HEK293T (cell line): Measurements from ENCODE around the gene RNU4-1.
"Not testable (repeated sequence)": the region's sequence is repeated elsewhere in the genome, so short reads cannot be mapped to it uniquely, and the experiment has no call there.

Experiments used
- CTCF ChIA-PET: fragments of 350-600 bp; formaldehyde crosslinking; extraction: SDS; loops from one replicate; lab custom pipeline; 2021; ENCODE audit warnings: antibody characterized with exemption, inconsistent platforms; lab: Yijun Ruan, JAX
- POLR2A ChIA-PET: fragments of 350-600 bp; formaldehyde crosslinking; extraction: SDS; loops from one replicate; lab custom pipeline; 2020; ENCODE audit warnings: antibody characterized with exemption, inconsistent platforms; lab: Yijun Ruan, JAX
- DNase-seq: peaks from one replicate; pipeline ENCODE4 v3.0.0; 2012; ENCODE audit warnings: mixed read lengths; ENCODE audit errors: extremely low spot score
- ARNT ChIP-seq: fragments of 450-650 bp; IDR thresholded peaks from 2 replicates; pipeline ENCODE4 v1.6.1; 2017; ENCODE audit warnings: mild to moderate bottlenecking
- BHLHE40 ChIP-seq: fragments of 450-650 bp; IDR thresholded peaks from 2 replicates; pipeline ENCODE4 v1.6.1; 2016; ENCODE audit warnings: mild to moderate bottlenecking, moderate library complexity, borderline replicate concordance
- CTBP1 ChIP-seq: fragments of 450-650 bp; IDR thresholded peaks from 2 replicates; pipeline ENCODE4 v1.6.1; 2016; ENCODE audit warnings: borderline replicate concordance
- ELF4 ChIP-seq: fragments of 450-650 bp; IDR thresholded peaks from 2 replicates; pipeline ENCODE4 v1.6.1; 2017; ENCODE audit warnings: antibody characterized with exemption
- FOXA1 ChIP-seq: fragments of 450-650 bp; IDR thresholded peaks from 2 replicates; pipeline ENCODE4 v1.6.1; 2016; ENCODE audit warnings: mild to moderate bottlenecking
- FOXK2 ChIP-seq: fragments of 450-650 bp; IDR thresholded peaks from 2 replicates; pipeline ENCODE4 v1.6.1; 2016; ENCODE audit warnings: mild to moderate bottlenecking
- FOXM1 ChIP-seq: fragments of 450-650 bp; IDR thresholded peaks from 2 replicates; pipeline ENCODE4 v1.6.1; 2017; ENCODE audit warnings: mild to moderate bottlenecking, borderline replicate concordance
- HDGF ChIP-seq: fragments of 450-650 bp; IDR thresholded peaks from 2 replicates; pipeline ENCODE4 v1.6.1; 2017; ENCODE audit warnings: antibody characterized with exemption, borderline replicate concordance
- L3MBTL2 ChIP-seq: fragments of 450-650 bp; conservative IDR thresholded peaks from 2 replicates; pipeline ENCODE4 v1.6.1; 2016; ENCODE audit warnings: mild to moderate bottlenecking
- LEF1 ChIP-seq: fragments of 450-650 bp; IDR thresholded peaks from 2 replicates; pipeline ENCODE4 v1.6.1; 2017; ENCODE audit warnings: mild to moderate bottlenecking, borderline replicate concordance
- NFRKB ChIP-seq: fragments of 450-650 bp; IDR thresholded peaks from 2 replicates; pipeline ENCODE4 v1.6.1; 2016; ENCODE audit warnings: mild to moderate bottlenecking, moderate library complexity
- SP1 ChIP-seq: fragments of 450-650 bp; IDR thresholded peaks from 2 replicates; pipeline ENCODE4 v1.6.1; 2017
- SUZ12 ChIP-seq: fragments of 450-650 bp; IDR thresholded peaks from 2 replicates; pipeline ENCODE4 v1.6.1; 2016; ENCODE audit warnings: mild to moderate bottlenecking
- TARDBP ChIP-seq: fragments of 450-650 bp; IDR thresholded peaks from 2 replicates; pipeline ENCODE4 v1.6.1; 2016
- ZNF384 ChIP-seq: fragments of 450-650 bp; IDR thresholded peaks from 2 replicates; pipeline ENCODE4 v1.6.1; 2016
- TF ChIP-seq, protein P1 (sequence below): fragments of 450-650 bp; IDR thresholded peaks from 2 replicates; pipeline ENCODE4 v1.6.1; 2016

The RNU4-1 gene

GRCh38 chr12:120249875-120250795, 42.9 kb downstream of the RNU4-1 start:
- ChIA-PET CTCF (interaction anchor here (0.6 to 2.2 kb wide), 8 partner anchors 9 to 33 kb away, joined by 3 to 14 read pairs (median 3); partner anchors contain the start of gene PXN), POLR2A (interaction anchor here (1.2 to 5.7 kb wide), 3 partner anchors 20 to 49 kb away, joined by 3 to 31 read pairs (median 8); partner anchors contain the start of genes RNU4-1, RNU4-2 and RPLP0)
- DNase-seq = no peak
- TF ChIP-seq LEF1 = no peak
- TF ChIP-seq FOXM1 = no peak
- TF ChIP-seq SUZ12 = no peak
- TF ChIP-seq CTBP1 = no peak
- TF ChIP-seq ARNT = no peak
- no peak for TF ChIP-seq ELF4
- no peak for TF ChIP-seq ZNF384
- no peak for TF ChIP-seq NFRKB
- TF ChIP-seq BHLHE40 = no peak

GRCh38 chr12:120249266-120249874, 43.7 kb downstream of the RNU4-1 start:
- no peak for DNase-seq
- TF ChIP-seq FOXK2 (no peak), BHLHE40 (no peak), FOXA1 (no peak), LEF1 (no peak), TARDBP (no peak), SP1 (no peak), ELF4 (no peak), FOXM1 (no peak), HDGF (no peak), ARNT (no peak), SUZ12 (no peak), L3MBTL2 (no peak), ZNF384 (no peak), NFRKB (no peak)
- TF ChIP-seq, protein P1, sequence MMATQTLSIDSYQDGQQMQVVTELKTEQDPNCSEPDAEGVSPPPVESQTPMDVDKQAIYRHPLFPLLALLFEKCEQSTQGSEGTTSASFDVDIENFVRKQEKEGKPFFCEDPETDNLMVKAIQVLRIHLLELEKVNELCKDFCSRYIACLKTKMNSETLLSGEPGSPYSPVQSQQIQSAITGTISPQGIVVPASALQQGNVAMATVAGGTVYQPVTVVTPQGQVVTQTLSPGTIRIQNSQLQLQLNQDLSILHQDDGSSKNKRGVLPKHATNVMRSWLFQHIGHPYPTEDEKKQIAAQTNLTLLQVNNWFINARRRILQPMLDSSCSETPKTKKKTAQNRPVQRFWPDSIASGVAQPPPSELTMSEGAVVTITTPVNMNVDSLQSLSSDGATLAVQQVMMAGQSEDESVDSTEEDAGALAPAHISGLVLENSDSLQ = no peak
- POLR2A ChIA-PET = interaction anchor here (5.7 kb wide), 1 partner anchor 42 kb away, joined by 31 read pairs; the partner anchor contains the start of genes RNU4-1 and RNU4-2
- CTCF ChIA-PET = interaction anchor here (0.6 to 2.2 kb wide), 5 partner anchors 10 to 32 kb away, joined by 3 to 14 read pairs (median 3); partner anchors contain the start of gene PXN

DNA sequence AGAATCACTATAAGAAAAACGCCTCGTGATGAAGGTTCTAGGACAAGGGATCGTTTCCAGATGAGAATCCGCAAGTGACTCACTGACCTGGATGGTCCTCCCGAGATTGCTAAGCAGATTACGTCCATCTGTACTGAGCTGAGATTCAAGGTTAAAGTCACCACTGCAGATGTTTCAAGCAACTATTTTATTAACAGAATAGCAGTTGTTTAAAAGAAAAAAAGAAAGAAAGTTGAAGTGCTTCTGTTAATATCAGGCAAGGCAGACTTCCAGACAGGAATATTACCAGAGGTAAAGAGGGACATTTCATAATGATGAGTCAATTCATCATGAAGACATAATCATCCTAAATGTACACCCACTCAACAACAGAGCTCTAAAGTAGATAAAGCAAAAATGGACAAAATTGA, 45.4 kb downstream of the RNU4-1 start:
- DNase-seq = no peak
- POLR2A ChIA-PET = interaction anchor here (0.8 to 5.7 kb wide), 3 partner anchors 19 to 46 kb away, joined by 3 to 31 read pairs (median 4); partner anchors contain the start of genes RNU4-1, RNU4-2 and RPLP0
- no peak for TF ChIP-seq FOXK2
- TF ChIP-seq ELF4 = no peak
- CTCF ChIA-PET = interaction anchor here (0.7 to 0.9 kb wide), 3 partner anchors 12 to 17 kb away, joined by 3 to 8 read pairs (median 3); no protein-coding TSS in a partner anchor

DNA sequence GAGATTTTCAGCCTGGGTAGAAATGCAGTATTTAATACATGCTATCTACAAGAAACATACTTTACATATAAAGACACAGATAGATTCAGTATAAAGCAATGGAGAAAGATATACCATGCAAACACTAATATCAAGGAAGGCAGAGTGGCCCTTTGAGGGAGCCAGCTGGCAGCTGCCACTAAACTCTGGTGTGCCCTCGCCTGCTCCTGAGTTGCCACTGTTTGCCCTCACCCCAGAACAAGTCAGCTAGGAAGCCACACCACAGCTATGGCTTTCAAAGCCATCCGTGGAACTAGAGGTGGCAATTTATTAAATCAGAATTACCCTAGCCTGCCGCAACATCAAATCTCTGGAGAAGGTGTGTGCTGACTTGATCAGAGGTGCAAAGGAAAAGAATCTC, 45.9 kb downstream of the RNU4-1 start:
- TF ChIP-seq SP1 (no peak), FOXA1 (no peak), TARDBP (no peak), LEF1 (no peak), CTBP1 (no peak), FOXM1 (no peak), L3MBTL2 (no peak), HDGF (no peak), BHLHE40 (no peak), ELF4 (no peak), ZNF384 (no peak), ARNT (no peak)
- TF ChIP-seq, protein P1 = no peak
- ChIA-PET CTCF (interaction anchor here (0.7 kb wide), 1 partner anchor 18 kb away, joined by 3 read pairs; no protein-coding TSS in a partner anchor), POLR2A (interaction anchor here (1.0 to 5.7 kb wide), 2 partner anchors 45 to 46 kb away, joined by 4 to 31 read pairs; partner anchors contain the start of genes RNU4-1, RNU4-2 and RPLP0)
- DNase-seq = no peak

DNA sequence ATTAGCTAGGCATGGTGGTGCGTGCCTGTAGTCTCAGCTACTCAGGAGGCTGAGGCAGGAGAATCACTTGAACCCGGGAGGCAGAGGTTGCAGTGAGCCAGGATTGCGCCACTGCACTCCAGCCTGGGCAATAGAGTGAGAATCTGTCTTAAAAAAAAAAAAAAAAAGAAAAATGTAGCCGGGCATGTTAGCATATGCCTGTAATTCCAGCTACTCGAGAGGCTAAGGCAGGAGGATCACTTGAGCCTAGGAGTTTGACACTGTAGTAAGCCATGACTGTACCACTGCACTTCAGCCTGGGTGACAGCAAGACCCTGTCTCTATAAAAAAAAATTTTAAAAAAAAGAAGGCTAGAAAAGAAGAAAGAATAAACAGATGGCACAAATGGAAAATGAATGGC, 46.3 kb downstream of the RNU4-1 start:
- DNase-seq, POLR2A ChIA-PET, CTCF ChIA-PET: not testable (repeated sequence)
